A549 (cell line): ENCODE results near the gene METTL2B. TPM values are rescaled to one million over a fixed set of nuclear protein-coding genes. Genes with fewer than 3 reads are reported as not detected.
A peak's percentile ranks its signal among the peaks of the same experiment; 100 is the strongest.
"Not testable (repeated sequence)": the region's sequence is repeated elsewhere in the genome, so short reads cannot be mapped to it uniquely, and the experiment has no call there.

Experiments
- ATAC-seq, 2 experiments: fragments of 200-7000 bp in 1 of 2; fragments of >200 bp in 1 of 2; cut with Nextera tagmentation in 1 of 2; cut with Tn5 transposase in 1 of 2; 3 replicates each; pipeline versions ENCODE4 v1.8.0 to v1.9.1; 2018 to 2020; ENCODE audit warnings: mild to moderate bottlenecking in 1 of 2, moderate library complexity in 1 of 2
- CTCF ChIA-PET: fragments of 300-600 bp; sonication (Branson Sonifier 250); formaldehyde crosslinking; extraction: SDS; loops from one replicate; lab custom pipeline; 2021; ENCODE audit warnings: antibody characterized with exemption, inconsistent platforms; lab: Yijun Ruan, JAX
- POLR2A ChIA-PET: fragments of 350-600 bp; formaldehyde crosslinking; extraction: SDS; loops from one replicate; lab custom pipeline; 2021; ENCODE audit warnings: antibody characterized with exemption, inconsistent platforms; lab: Yijun Ruan, JAX
- DNase-seq, 2 experiments: peaks; one replicate each; pipeline versions ENCODE4 v3.0.0 to v3.0.0-alpha.2; 2011 to 2016; ENCODE audit warnings: low read depth in 1 of 2, low spot score in 1 of 2
- FAIRE-seq: peaks from 2 replicates; lab custom pipeline; 2011; peaks lifted over from hg19 to GRCh38; lab: Jason Lieb, UNC
- H3K27ac ChIP-seq, 2 experiments: fragments of >200 bp; sonication (Bioruptor Twin); formaldehyde crosslinking; 3 replicates each; pipeline ENCODE4 v1.5.1; 2016 to 2017
- H3K4me1 ChIP-seq: fragments of >200 bp; sonication (Bioruptor Twin); formaldehyde crosslinking; 3 replicates; pipeline ENCODE4 v1.6.1; 2016
- H3K4me2 ChIP-seq: fragments of >200 bp; sonication (Bioruptor Twin); formaldehyde crosslinking; 3 replicates; pipeline ENCODE4 v1.6.1; 2016
- H3K4me3 ChIP-seq: fragments of >200 bp; sonication (Bioruptor Twin); formaldehyde crosslinking; 3 replicates; pipeline ENCODE4 v1.5.1; 2016
- H3K9me3 ChIP-seq: fragments of >200 bp; sonication (Bioruptor Twin); formaldehyde crosslinking; 3 replicates; pipeline ENCODE4 v1.6.1; 2016
- CTCF ChIP-seq: fragments of >200 bp; sonication (Bioruptor Twin); formaldehyde crosslinking; IDR thresholded peaks from 3 replicates; pipeline ENCODE4 v1.5.1; 2016
- FOSB ChIP-seq: fragments of 250-450 bp; sonication (Bioruptor Pico); IDR thresholded peaks from 2 replicates; pipeline ENCODE4 v1.5.0; 2020; ENCODE audit warnings: mild to moderate bottlenecking, moderate library complexity
- HOXB5 ChIP-seq: fragments of 250-450 bp; sonication (Bioruptor Pico); IDR thresholded peaks from 2 replicates; pipeline ENCODE4 v1.5.0; 2020; ENCODE audit warnings: mild to moderate bottlenecking, moderate library complexity
- JUN ChIP-seq, 2 experiments: fragments of >200 bp; sonication (Bioruptor Twin); formaldehyde crosslinking; IDR thresholded peaks; 2 replicates in 1 of 2; 3 replicates in 1 of 2; pipeline ENCODE4 v1.6.1; 2016 to 2017
- JUNB ChIP-seq: fragments of >200 bp; sonication (Bioruptor Twin); formaldehyde crosslinking; IDR thresholded peaks from 2 replicates; pipeline ENCODE4 v1.6.1; 2016
- MAZ ChIP-seq: fragments of 150-350 bp; IDR thresholded peaks from 2 replicates; pipeline ENCODE4 v1.6.1; 2014; ENCODE audit warnings: antibody characterized with exemption, low read depth, low read length, borderline replicate concordance
- NPAS2 ChIP-seq: fragments of 250-450 bp; sonication (Bioruptor Pico); IDR thresholded peaks from 2 replicates; pipeline ENCODE4 v1.8.0; 2022; ENCODE audit warnings: mild to moderate bottlenecking, moderate library complexity, borderline replicate concordance
- PBX3 ChIP-seq: IDR thresholded peaks from 2 replicates; pipeline ENCODE4 v1.6.1; 2012
- PHF8 ChIP-seq: fragments of 200-600 bp; sonication (generic); IDR thresholded peaks from 2 replicates; pipeline ENCODE4 v1.6.1; 2016; ENCODE audit warnings: low read depth, mild to moderate bottlenecking, antibody characterized with exemption, moderate library complexity, borderline replicate concordance
- RAD21 ChIP-seq, 2 experiments: fragments of >200 bp in 1 of 2; sonication (Bioruptor Twin) in 1 of 2; formaldehyde crosslinking in 1 of 2; IDR thresholded peaks in 1 of 2; conservative IDR thresholded peaks in 1 of 2; 2 replicates in 1 of 2; 3 replicates in 1 of 2; pipeline ENCODE4 v1.6.1; 2012 to 2018; ENCODE audit warnings: inconsistent platforms in 1 of 2
- REST ChIP-seq: fragments of 200-600 bp; sonication (generic); IDR thresholded peaks from 2 replicates; pipeline ENCODE4 v1.6.1; 2016; ENCODE audit warnings: antibody characterized with exemption, mild to moderate bottlenecking, moderate library complexity
- RFX5 ChIP-seq: fragments of 450-650 bp; IDR thresholded peaks from 2 replicates; pipeline ENCODE4 v1.7.1; 2014; ENCODE audit warnings: antibody characterized with exemption, mild to moderate bottlenecking, moderate library complexity
- RNF2 ChIP-seq: fragments of 200-600 bp; sonication (generic); IDR thresholded peaks from 2 replicates; pipeline ENCODE4 v1.6.1; 2016; ENCODE audit warnings: low read depth, mild to moderate bottlenecking, antibody characterized with exemption, moderate library complexity, borderline replicate concordance
- SMC3 ChIP-seq: fragments of >200 bp; sonication (Bioruptor Twin); formaldehyde crosslinking; IDR thresholded peaks from 3 replicates; pipeline ENCODE4 v1.6.1; 2018; ENCODE audit warnings: inconsistent platforms
- SREBF2 ChIP-seq: fragments of 450-650 bp; IDR thresholded peaks from 2 replicates; pipeline ENCODE4 v1.6.1; 2014; ENCODE audit warnings: mild to moderate bottlenecking, moderate library complexity
- USF2 ChIP-seq: fragments of 450-650 bp; IDR thresholded peaks from 2 replicates; pipeline ENCODE4 v1.6.1; 2014; ENCODE audit warnings: antibody characterized with exemption
- WGBS: methylation state at CpG from one replicate; pipeline ENCODE4 v1.1.6; 2017; ENCODE audit errors: missing lambda C conversion rate; 5-methylcytosine and 5-hydroxymethylcytosine counted together
- polyA plus RNA-seq, 4 experiments: library from polyadenylated mRNA; depleted of rRNA in 3 of 4; stranded (reverse); fragments of >200 nt; fragmentation: RNase III in 1 of 4; extraction: RNeasy Plus Mini Kit Qiagen cat#74134 plus additional on column Dnase treatment in 1 of 4; gene quantifications; 2 replicates in 3 of 4; 3 replicates in 1 of 4; pipeline ENCODE4 v1.2.3, GENCODE V29; 2011 to 2017

The METTL2B gene
- polyA plus RNA-seq, 2 of the 4 experiments (the other 2 are of a cell fraction) = 25.9 to 49.1 TPM

- TF ChIP-seq FOSB (CRISPR knock-in tag) (no peak), NPAS2 (CRISPR knock-in tag) (no peak), MAZ (no peak)
Observed at GRCh38 chr7:128455543-128456254, 20.8 kb upstream of the METTL2B start, which contains the start of gene HILPDA (continued).

- H3K9me3 ChIP-seq = no peaks in the 10 kb centered on the region
- peak overlapping the region; percentile 96 for H3K4me2 ChIP-seq
- no peak for DNase-seq
- 1% methylated on average over 5 of the region's 5 CpGs for WGBS
- H3K27ac ChIP-seq = peak overlapping the region; percentile 86 to 94
- FAIRE-seq = no peak
- peak overlapping the region; percentile 78 for H3K4me3 ChIP-seq
- peak in 1 of 2 experiments; percentile 61; a peak in 4 of 6 replicates for ATAC-seq
- peaks cover 55% of the 10 kb centered on the region for H3K4me1 ChIP-seq
- CTCF ChIA-PET = interaction anchor here (1.6 to 5.3 kb wide), 4 partner anchors 18 to 29 kb away, joined by 7 to 66 read pairs (median 23); no protein-coding TSS in a partner anchor
- POLR2A ChIA-PET = interaction anchor here (1.3 to 1.6 kb wide), 3 partner anchors 21 to 46 kb away, joined by 4 to 15 read pairs (median 5); partner anchors contain the start of gene IMPDH1
- no peak for TF ChIP-seq SREBF2
- no peak for TF ChIP-seq JUNB
- no peak for TF ChIP-seq RNF2
- no peak for TF ChIP-seq USF2
- TF ChIP-seq PBX3 = no peak
- no peak for TF ChIP-seq PHF8
Observed at GRCh38 chr7:128456255-128456725, 20.3 kb upstream of the METTL2B start.

GRCh38 chr7:128457385-128457784 is 19.2 kb upstream of the METTL2B start:
- Histone ChIP-seq H3K4me3 (peak overlapping the region; percentile 78), H3K27ac (peak overlapping the region; percentile 86 to 94; a peak in 5 of 6 replicates), H3K4me1 (peaks cover 63% of the 10 kb centered on the region), H3K4me2 (peak overlapping the region; percentile 96)
- WGBS = 89% methylated on average over 6 of the region's 6 CpGs
- CTCF ChIA-PET = interaction anchor here (0.9 to 2.1 kb wide), 8 partner anchors 22 to 110 kb away, joined by 3 to 36 read pairs (median 6); no protein-coding TSS in a partner anchor
- H3K9me3 ChIP-seq, DNase-seq, FAIRE-seq, POLR2A ChIA-PET, ATAC-seq: not testable (repeated sequence)

GRCh38 chr7:128458956-128459355 is 17.6 kb upstream of the METTL2B start:
- no peak for DNase-seq
- WGBS = 44% methylated on average over 3 of the region's 3 CpGs
- no peak for FAIRE-seq
- peak overlapping the region; percentile 78; the same call in 2 of the 3 replicates for H3K4me3 ChIP-seq
- ATAC-seq = peak in 1 of 2 experiments; percentile 4; a peak in 2 of 6 replicates
- peak overlapping the region; percentile 96 for H3K4me2 ChIP-seq
- 0 out of 5 replicates have a peak, but pooled peaks of 1 of the 2 experiments have one; percentile 34 for TF ChIP-seq JUN (IDR thresholded peaks at IDR 0.05)
- no peak for TF ChIP-seq RFX5
- TF ChIP-seq, all 56 proteins: peak for 1
- H3K4me1 ChIP-seq = peaks cover 60% of the 10 kb centered on the region
- H3K9me3 ChIP-seq = no peaks in the 10 kb centered on the region
- ChIA-PET CTCF (interaction anchor here (0.9 to 4.4 kb wide), 14 partner anchors 10 to 122 kb away, joined by 3 to 345 read pairs (median 15); partner anchors contain the start of genes IMPDH1 and RBM28), POLR2A (interaction anchor here (1.1 to 1.7 kb wide), 2 partner anchors 28 to 32 kb away, joined by 3 to 5 read pairs; no protein-coding TSS in a partner anchor)
- peak overlapping the region; percentile 39 to 94 for H3K27ac ChIP-seq

- H3K4me1 ChIP-seq = peaks cover 55% of the 10 kb centered on the region
- no peak overlapping the region for H3K4me3 ChIP-seq
- FAIRE-seq (no peak), DNase-seq (peak; percentile 82 to 85), ATAC-seq (peak; percentile 70; a peak in 5 of 6 replicates)
- ChIA-PET CTCF (interaction anchor here (0.6 to 4.4 kb wide), 20 partner anchors 9 to 122 kb away, joined by 3 to 345 read pairs (median 9); partner anchors contain the start of genes IMPDH1 and RBM28), POLR2A (interaction anchor here (0.5 to 1.7 kb wide), 4 partner anchors 24 to 1218 kb away, joined by 3 to 10 read pairs (median 6); no protein-coding TSS in a partner anchor)
- H3K27ac ChIP-seq = peak overlapping the region; percentile 39 to 94
- 36% methylated on average over 5 of the region's 5 CpGs for WGBS
- H3K9me3 ChIP-seq = no peaks in the 10 kb centered on the region
- H3K4me2 ChIP-seq = peak overlapping the region; percentile 96
- TF ChIP-seq SMC3 = peak; percentile 81
- TF ChIP-seq RAD21 (conservative IDR thresholded peaks at IDR 0.05 in 1 of 2, IDR thresholded peaks at IDR 0.05 in 1 of 2) = peak; percentile 80 to 82
- TF ChIP-seq HOXB5 (CRISPR knock-in tag) = no peak
- TF ChIP-seq CTCF = peak; percentile 77
- peak in 1 of 2 experiments; percentile 54; a peak in 3 of 5 replicates for TF ChIP-seq JUN (IDR thresholded peaks at IDR 0.05)
- TF ChIP-seq REST = no peak
Observed at GRCh38 chr7:128459394-128459878, 17.1 kb upstream of the METTL2B start.
